Common myeloid progenitor, CD34-positive (primary cell): Measurements from ENCODE around the gene SIGLEC15.
"Not testable (repeated sequence)": the region's sequence is repeated elsewhere in the genome, so short reads cannot be mapped to it uniquely, and the experiment has no call there.

ENCODE experiments used
- CTCF ChIA-PET: fragments of 350-600 bp; sonication (Branson Sonifier 250); formaldehyde crosslinking; loops from one replicate; lab custom pipeline; 2021; ENCODE audit warnings: antibody characterized with exemption; lab: Charles Lee
- POLR2A ChIA-PET: fragments of 350-600 bp; sonication (Branson Sonifier 250); formaldehyde crosslinking; loops from one replicate; lab custom pipeline; 2021; ENCODE audit warnings: antibody characterized with exemption; lab: Charles Lee
- DNase-seq, 3 donors: peaks; one replicate each; pipeline versions ENCODE4 v3.0.0 to v3.0.0-alpha.2; 2013
- H3K27ac ChIP-seq, 2 experiments: 1 replicate in 1 of 2; 2 replicates in 1 of 2; pipeline ENCODE4 v1.7.0; 2013; ENCODE audit warnings: inconsistent platforms in 2 of 2, low read length in 2 of 2, mild to moderate bottlenecking in 2 of 2, low read depth in 1 of 2, moderate library complexity in 1 of 2; ENCODE audit not compliant: severe bottlenecking in 2 of 2, insufficient read depth in 1 of 2, poor library complexity in 1 of 2
- H3K27me3 ChIP-seq, 5 experiments: replicated peaks in 2 of 5; 1 replicate in 3 of 5; 2 replicates in 2 of 5; pipeline versions ENCODE4 v1.6.1 to v1.7.0; 2013; ENCODE audit warnings: low read length in 4 of 5, mild to moderate bottlenecking in 2 of 5, moderate library complexity in 2 of 5, inconsistent platforms in 1 of 5; ENCODE audit not compliant: insufficient read depth in 5 of 5, control insufficient read depth in 4 of 5
- H3K36me3 ChIP-seq, 4 experiments: 1 replicate in 2 of 4; 2 replicates in 2 of 4; pipeline versions ENCODE4 v1.6.1 to v1.7.0; 2013; ENCODE audit warnings: low read length in 3 of 4, control low read depth in 1 of 4, mild to moderate bottlenecking in 1 of 4; ENCODE audit not compliant: control insufficient read depth in 4 of 4, insufficient read depth in 4 of 4
- H3K4me1 ChIP-seq, 4 experiments: 1 replicate in 3 of 4; 2 replicates in 1 of 4; pipeline versions ENCODE4 v1.6.1 to v1.7.1; 2013; ENCODE audit warnings: low read length in 3 of 4, mild to moderate bottlenecking in 3 of 4, control low read depth in 1 of 4, inconsistent platforms in 1 of 4, moderate library complexity in 1 of 4; ENCODE audit not compliant: control insufficient read depth in 4 of 4, insufficient read depth in 4 of 4; ENCODE audit errors: control extremely low read depth in 1 of 4
- H3K4me3 ChIP-seq, 7 experiments: 1 replicate in 4 of 7; 2 replicates in 3 of 7; pipeline versions ENCODE4 v1.5.1 to v1.7.0; 2013; ENCODE audit warnings: mild to moderate bottlenecking in 7 of 7, low read length in 6 of 7, moderate library complexity in 6 of 7, inconsistent platforms in 2 of 7, low read depth in 2 of 7, control low read depth in 1 of 7; ENCODE audit not compliant: insufficient read depth in 4 of 7, control insufficient read depth in 1 of 7; ENCODE audit errors: extremely low read depth in 1 of 7
- H3K9me3 ChIP-seq, 5 experiments: 1 replicate in 4 of 5; 2 replicates in 1 of 5; pipeline versions ENCODE4 v1.6.1 to v1.7.1; 2013; ENCODE audit warnings: low read length in 4 of 5, mild to moderate bottlenecking in 2 of 5, inconsistent platforms in 1 of 5, low read depth in 1 of 5, moderate library complexity in 1 of 5; ENCODE audit not compliant: control insufficient read depth in 4 of 5, insufficient read depth in 2 of 5; ENCODE audit errors: control extremely low read depth in 1 of 5
- WGBS: methylation state at CpG from one replicate; pipeline ENCODE4 v1.1.5; 2013; ENCODE audit not compliant: insufficient coverage; 5-methylcytosine and 5-hydroxymethylcytosine counted together

SIGLEC15 gene

GRCh38 chr18:45801416-45802004 is 24.0 kb upstream of the SIGLEC15 start:
- Histone ChIP-seq H3K4me3 (no peak overlapping the region), H3K36me3 (no peaks in the 10 kb centered on the region), H3K9me3 (peaks cover 0 to 14% (median 0%) of the 10 kb centered on the region in 5 experiments), H3K4me1 (peaks cover 6 to 20% (median 14%) of the 10 kb centered on the region in 4 experiments), H3K27me3 (no peaks in the 10 kb centered on the region), H3K27ac (no peak overlapping the region)
- WGBS, result no CpG with 5 or more reads among the region's 1 CpG
- peak in 2 of 3 donors; percentile 28 to 46 for DNase-seq
- ChIA-PET CTCF (interaction anchor here (0.6 to 1.7 kb wide), 9 partner anchors 11 to 136 kb away, joined by 3 to 6 read pairs (median 4); no protein-coding TSS in a partner anchor), POLR2A (no interaction called here)

GRCh38 chr18:45802814-45803492 is 22.5 kb upstream of the SIGLEC15 start:
- Histone ChIP-seq H3K9me3 (peaks cover 0 to 14% (median 0%) of the 10 kb centered on the region in 5 experiments), H3K36me3 (no peaks in the 10 kb centered on the region), H3K27me3 (no peaks in the 10 kb centered on the region), H3K4me3 (no peak overlapping the region), H3K27ac (no peak overlapping the region), H3K4me1 (peaks cover 6 to 32% (median 22%) of the 10 kb centered on the region in 4 experiments)
- peak in 2 of 3 donors; percentile 68 to 83 for DNase-seq
- POLR2A ChIA-PET, result no interaction called here
- CTCF ChIA-PET, result interaction anchor here (0.6 to 1.3 kb wide), 2 partner anchors 47 to 55 kb away, joined by 3 to 4 read pairs; no protein-coding TSS in a partner anchor
- WGBS, result 80% methylated on average over 1 of the region's 2 CpGs

GRCh38 chr18:45805551-45805950 is 19.9 kb upstream of the SIGLEC15 start:
- H3K4me3 ChIP-seq, result no peak overlapping the region
- H3K36me3 ChIP-seq, result no peaks in the 10 kb centered on the region
- POLR2A ChIA-PET, result interaction anchor here (0.7 to 1.1 kb wide), 2 partner anchors 24 to 31 kb away, joined by 4 to 6 read pairs; no protein-coding TSS in a partner anchor
- H3K4me1 ChIP-seq, result peaks cover 6 to 32% (median 22%) of the 10 kb centered on the region in 4 experiments
- no peak for DNase-seq
- H3K9me3 ChIP-seq, result peaks cover 0 to 14% (median 0%) of the 10 kb centered on the region in 5 experiments
- CTCF ChIA-PET, result interaction anchor here (0.7 to 3.1 kb wide), 12 partner anchors 14 to 86 kb away, joined by 3 to 14 read pairs (median 4); no protein-coding TSS in a partner anchor
- no peaks in the 10 kb centered on the region for H3K27me3 ChIP-seq
- peak overlapping the region in 1 of 2 experiments; percentile 52 for H3K27ac ChIP-seq

GRCh38 chr18:45806226-45806625 is 19.2 kb upstream of the SIGLEC15 start:
- Histone ChIP-seq H3K4me1 (peaks cover 6 to 31% (median 21%) of the 10 kb centered on the region in 4 experiments), H3K27ac (peak overlapping the region; percentile 72 to 79), H3K9me3 (peaks cover 0 to 14% (median 0%) of the 10 kb centered on the region in 5 experiments), H3K36me3 (no peaks in the 10 kb centered on the region), H3K4me3 (peak overlapping the region in 2 of 7 experiments; percentile 19 to 47), H3K27me3 (no peaks in the 10 kb centered on the region)
- ChIA-PET CTCF (interaction anchor here (0.7 to 3.1 kb wide), 20 partner anchors 9 to 143 kb away, joined by 3 to 14 read pairs (median 4); no protein-coding TSS in a partner anchor), POLR2A (interaction anchor here (1.1 kb wide), 1 partner anchor 23 kb away, joined by 6 read pairs; no protein-coding TSS in a partner anchor)
- 7% methylated on average over 2 of the region's 2 CpGs for WGBS
- peak; percentile 82 to 93 (median 89) for DNase-seq

- WGBS, result 86% methylated on average over 1 of the region's 2 CpGs
- CTCF ChIA-PET, result interaction anchor here (0.7 to 3.1 kb wide), 21 partner anchors 8 to 143 kb away, joined by 3 to 14 read pairs (median 4); no protein-coding TSS in a partner anchor
- Histone ChIP-seq H3K4me3 (peak overlapping the region in 1 of 7 experiments; percentile 19), H3K9me3 (peaks cover 0 to 14% (median 0%) of the 10 kb centered on the region in 5 experiments), H3K4me1 (peaks cover 3 to 23% (median 13%) of the 10 kb centered on the region in 4 experiments), H3K27ac (peak overlapping the region in 1 of 2 experiments; percentile 79)
- H3K36me3 ChIP-seq, POLR2A ChIA-PET, H3K27me3 ChIP-seq: not testable (repeated sequence)
- DNase-seq, result peak; percentile 41 to 75 (median 63)
These were observed 18.3 kb upstream of the SIGLEC15 start for GRCh38 chr18:45807144-45807543.

GRCh38 chr18:45814733-45815132 is 10.7 kb upstream of the SIGLEC15 start:
- CTCF ChIA-PET, result interaction anchor here (1.1 to 1.5 kb wide), 2 partner anchors 8 to 39 kb away, joined by 3 to 4 read pairs; no protein-coding TSS in a partner anchor
- H3K4me3 ChIP-seq, H3K9me3 ChIP-seq, H3K4me1 ChIP-seq, POLR2A ChIA-PET, H3K27me3 ChIP-seq, H3K36me3 ChIP-seq, H3K27ac ChIP-seq, DNase-seq: not testable (repeated sequence)
